Activated CD8-positive, alpha-beta memory T cell treated with anti-CD3 and anti-CD28 coated beads, Interleukin-2, amount 50 U/mL, for 4 hours (primary cell): ENCODE data around the gene DUS4L.

Source experiments
- DNase-seq: peaks from one replicate; pipeline ENCODE4 v3.0.0-alpha.2; 2020

Gene DUS4L

DNA sequence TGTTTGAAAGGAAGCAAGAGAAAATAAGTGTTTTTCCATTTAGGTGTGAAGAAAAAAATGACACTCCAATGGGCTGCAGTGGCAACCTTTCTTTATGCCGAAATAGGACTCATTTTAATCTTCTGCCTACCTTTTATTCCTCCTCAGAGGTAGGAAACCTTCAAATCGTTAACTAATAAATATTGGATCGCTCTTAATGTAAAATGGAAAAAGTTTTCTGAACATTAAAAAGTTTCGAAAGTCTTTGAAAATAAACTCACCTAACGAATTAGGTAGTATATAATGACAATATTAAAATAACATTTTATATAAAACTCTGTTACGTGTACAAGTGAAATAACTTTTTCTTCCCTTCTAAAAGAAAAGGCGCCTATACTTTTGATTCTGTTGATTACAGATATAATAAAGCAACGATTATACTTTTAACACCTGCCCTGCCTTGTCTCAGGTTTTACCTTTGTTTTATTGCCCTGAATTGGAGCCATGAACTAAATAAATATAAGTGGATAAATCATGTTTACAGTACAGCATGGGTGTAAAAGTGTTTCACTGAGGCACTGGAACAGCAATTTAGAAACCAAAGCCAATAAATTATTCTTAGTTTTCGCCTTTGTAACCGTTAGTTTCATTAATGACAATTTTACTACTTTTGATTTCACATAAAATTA, 17.1 kb downstream of the DUS4L start:
- no peak for DNase-seq

DNA sequence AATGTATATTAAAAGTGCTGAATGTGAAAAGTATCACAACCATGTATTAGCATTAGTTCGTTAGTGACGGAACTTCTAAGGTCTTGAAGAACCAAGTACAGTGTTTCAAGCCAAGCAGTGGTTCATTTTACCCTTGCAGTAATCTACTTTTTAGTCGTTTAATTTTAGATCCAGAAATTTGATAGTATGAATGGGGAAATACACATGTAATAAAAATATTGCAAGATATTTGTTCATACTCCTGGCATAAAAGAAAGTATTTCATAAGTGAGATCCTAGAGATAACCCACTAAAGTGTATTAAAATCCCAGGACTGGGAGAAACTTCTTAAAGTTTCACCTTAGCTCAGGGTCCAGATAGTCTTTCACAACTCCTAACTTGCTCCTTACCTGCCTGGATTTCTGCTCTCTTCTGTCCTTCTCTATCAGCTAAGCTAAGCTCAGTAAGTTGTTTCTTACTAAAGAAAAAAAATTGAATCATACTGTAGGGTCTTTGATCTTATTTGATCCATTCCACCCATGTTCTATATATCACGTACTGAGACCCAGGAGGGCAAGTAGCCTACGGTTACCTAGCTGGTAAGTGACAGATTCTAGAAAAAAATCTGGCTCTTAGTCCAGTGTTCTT, 17.7 kb downstream of the DUS4L start:
- no peak for DNase-seq

DNA sequence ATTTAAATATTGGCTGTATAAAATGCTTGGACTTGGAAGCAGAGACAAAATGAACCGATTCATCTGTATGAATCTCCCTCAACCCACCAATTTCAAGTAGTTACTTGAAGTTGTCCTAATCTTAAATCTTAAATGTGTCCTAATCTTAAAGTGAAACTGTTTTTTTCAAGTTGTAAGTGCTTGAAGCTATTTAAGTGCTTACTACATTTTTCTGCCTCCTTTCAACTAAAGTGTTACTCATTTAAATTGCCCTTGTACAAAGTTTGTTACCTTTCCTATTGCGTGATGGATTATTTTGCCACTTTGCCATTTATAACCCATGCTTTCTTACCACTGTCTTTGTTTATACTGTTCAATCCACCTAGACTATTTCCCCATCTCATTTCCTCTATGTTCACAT, 19.1 kb downstream of the DUS4L start:
- no peak for DNase-seq

DNA sequence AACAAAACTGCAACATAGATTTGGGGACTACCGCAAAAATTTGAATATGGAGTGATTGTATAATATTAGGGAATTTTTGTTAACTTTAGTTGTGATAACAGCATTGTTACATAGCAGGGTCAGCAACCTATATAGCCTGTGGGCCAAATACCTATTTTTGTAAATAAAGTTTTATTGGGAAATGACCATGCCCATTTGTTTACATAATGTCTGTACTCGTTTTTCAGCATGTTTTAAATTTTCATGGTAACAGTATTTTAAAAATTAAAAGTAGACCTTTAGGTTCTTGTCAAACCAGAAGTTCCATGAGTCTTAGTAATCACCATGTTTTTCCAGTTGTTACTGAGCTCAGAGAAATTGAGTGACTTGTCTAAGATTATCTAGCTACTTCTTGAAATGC, 20.9 kb downstream of the DUS4L start:
- no peak for DNase-seq

DNA sequence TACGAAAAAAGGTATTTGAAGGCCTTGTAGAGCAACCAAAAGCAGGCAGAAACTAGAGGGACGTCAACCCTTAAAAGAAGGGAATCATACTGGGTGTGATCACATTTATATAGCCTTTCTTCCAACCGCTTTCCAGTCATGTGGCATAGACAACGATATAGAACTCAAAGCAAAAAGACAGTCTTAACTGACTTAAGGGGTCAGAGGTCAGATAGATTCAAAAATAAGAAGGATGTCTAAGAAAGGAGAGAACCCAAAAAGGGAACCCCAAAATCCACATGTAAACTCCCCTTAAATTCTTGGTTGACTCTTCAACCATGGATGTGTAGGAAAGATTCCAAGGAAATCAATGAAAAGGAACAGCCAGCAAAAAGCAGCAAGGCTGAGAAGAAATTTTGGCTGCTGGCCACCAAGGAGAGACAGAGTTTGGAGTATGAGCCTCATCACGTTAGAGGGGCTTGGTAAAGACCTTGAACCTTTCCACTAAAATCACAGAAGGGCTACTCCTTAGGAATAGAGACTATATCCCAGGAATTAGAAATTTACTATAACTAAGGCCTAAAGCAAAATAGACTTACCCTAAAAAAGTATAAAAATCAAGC, 24.9 kb downstream of the DUS4L start:
- DNase-seq = no peak

DNA sequence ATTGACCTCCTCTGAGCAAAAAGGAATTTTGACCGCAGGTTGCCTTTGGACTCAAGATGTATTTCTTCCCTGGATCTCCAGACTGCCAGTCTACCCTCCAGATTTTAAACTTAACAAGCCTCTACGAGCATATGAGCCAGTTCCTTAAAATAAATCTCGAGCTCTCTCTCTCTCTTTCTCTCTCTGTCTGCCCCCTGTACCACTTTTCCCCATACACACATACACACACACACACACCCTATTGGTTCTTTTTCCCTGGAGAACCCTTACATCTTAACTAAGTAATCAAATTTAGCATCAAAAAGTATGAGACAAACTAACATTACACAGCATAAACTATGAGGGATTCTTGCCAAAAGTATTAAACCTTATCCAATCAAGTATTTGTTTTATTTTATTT, 27.6 kb downstream of the DUS4L start:
- no peak for DNase-seq

DNA sequence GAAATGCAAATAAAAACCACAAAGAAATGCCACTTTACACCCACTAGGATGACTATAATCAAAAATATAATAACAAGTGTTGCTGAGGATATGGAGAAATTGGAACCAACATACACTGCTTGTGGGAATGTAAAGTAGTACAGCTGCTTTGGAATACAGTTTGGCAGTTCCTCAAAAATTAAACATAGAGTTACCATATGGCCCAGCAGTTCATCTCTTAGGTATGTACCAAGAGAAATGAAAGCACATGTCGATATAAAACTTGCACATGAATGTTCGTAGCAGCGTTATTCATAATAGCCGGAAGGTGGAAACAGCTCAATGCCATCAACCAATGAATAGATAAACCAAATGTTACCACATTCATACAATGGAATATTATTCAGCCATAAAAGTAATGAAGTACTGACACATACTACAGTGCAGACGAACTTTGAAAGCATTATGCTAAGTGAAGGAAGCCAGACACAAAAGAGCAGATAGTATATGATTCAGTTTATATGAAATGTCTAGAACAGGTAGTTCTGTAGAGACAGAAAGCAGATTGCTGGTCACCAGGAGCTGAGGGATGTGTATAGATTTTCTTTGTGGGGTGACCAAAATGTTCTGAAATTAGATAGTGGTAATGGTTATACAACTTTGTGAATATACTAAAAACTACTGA, 28.7 kb downstream of the DUS4L start:
- no peak for DNase-seq

DNA sequence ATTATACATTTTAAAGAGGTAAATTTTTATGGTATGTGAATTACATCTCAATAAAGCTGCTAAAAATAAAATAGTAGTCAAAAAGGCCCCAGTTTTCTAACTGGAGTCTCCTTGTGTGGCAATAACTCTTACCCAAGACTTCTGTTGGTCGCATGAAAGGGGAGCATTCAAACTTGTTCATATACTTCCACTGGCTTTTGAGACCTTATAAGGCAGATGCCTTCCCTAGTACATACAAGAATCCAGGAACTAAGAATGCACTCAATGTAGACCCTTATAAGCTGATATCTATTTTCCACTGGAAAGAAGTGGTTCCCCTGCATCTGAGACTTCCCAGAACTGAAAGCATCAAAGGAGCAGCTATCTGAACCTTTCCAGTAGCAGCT, 29.2 kb downstream of the DUS4L start:
- DNase-seq = no peak

DNA sequence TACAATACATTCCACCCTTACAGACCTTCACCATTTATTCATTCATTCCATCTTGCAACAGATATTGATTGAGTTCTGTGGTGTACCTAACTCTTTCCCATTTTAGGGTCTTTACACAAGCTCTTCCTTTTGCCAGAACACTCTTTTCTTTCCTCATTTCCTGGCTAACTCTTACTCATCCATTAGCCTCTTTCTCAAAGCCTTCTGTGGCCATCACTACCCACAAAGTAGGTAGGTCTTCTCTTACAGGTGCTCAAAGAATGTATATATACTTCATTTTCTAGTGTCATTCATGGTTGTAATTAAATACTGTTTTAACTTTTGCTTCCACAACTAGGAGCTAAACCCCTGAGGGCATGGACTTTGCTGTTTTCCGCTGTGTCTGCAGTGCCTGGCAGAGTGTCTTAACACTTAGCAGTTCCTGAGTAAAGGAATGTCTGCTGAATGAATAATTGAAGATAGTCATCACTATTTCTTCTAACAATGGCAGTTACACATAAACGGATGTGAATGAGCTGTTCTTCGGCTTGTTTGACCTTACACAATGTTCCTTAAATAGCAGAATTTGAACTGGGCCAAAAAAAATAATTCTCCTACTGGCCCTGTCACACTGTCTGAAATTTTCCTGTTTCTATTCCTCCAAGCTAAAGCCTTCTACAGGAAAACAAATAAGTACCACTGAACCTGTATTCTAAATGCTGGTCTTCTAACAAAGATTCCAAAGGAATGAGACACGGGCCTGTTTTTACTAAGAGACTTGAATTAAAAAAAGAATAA, 31.4 kb downstream of the DUS4L start:
- DNase-seq = no peak

DNA sequence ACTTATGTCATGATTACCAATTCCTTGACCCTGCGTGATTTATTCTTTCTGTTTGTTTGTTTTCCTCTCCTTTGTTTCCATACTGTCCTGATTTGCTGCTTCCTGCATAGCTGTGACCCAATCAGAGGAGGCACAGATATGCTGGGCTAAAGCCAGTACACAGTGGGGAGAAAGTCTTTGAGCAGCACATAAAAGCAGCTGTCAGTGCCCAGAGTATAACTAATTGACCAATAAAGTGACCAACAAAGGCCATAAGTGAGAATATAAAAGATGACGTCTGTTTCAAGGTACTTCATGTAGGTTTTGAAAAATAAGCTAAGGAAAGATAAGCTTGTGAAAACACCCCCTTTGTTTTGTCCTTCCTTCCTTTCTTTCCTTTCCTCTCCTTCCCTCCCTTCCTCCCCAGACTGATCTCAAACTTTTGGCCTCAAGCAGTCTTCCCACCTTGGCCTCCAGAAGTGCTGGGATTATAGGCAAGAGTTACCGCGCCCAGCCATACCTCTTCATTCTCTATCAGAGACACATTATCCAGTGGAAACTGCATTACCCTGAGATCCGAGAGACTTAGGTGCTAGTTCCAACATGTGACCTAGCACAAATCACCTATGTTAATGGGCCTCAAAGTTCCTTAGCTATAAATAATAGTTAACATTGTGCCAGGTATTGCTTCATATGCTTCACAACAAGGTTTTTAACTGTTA, 33.3 kb downstream of the DUS4L start:
- no peak for DNase-seq

DNA sequence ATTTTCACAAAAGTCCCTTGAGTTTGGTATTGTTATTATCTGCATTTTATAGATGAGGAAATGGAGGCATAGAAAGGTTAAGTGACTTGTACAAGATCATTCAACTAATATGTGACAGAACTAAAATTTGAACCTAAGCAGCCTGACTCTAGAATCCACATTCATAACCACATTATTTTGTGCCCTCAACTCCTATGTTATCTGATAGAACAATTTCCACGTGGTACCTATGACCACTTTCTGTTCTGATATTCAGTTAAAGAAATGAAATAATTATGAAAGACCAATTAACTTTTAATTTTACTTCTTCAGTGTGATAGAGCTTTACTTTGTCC, 33.8 kb downstream of the DUS4L start:
- no peak for DNase-seq

DNA sequence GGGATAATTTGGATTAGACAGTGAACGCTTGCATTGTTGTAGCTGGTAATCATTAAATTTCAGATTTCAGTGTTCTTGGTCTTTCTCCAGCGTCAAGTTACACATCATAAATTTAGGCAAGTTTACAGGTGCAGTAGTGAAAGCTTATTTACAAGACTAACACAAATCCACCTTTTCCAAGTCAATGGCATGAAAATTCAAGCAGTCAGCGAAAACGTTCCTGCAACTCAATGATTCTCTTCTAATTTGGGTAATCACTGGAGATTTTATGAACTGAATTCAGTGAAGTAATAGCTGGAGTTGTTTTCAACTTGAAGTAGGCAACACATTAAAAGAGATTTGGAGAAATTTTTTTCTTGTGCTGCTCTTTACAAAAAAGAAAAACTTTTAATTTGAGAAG, 34.2 kb downstream of the DUS4L start:
- no peak for DNase-seq

DNA sequence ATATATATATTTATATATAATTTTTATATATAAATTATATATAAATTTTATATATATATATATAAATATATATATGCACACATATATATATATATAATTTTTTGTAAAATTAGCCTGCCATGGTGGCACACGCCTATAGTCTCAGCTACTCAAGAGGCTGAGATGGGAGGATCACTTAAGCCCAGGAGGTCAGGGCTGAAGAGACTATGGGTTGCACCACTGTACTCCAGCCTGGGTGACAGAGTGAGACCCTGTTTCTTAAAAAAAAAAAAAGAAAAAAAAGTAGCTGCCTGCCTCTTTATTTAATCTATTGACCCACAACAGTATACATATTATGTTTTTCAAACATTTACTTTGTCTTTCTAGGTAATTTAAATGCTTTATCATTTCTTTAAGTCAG, 35.5 kb downstream of the DUS4L start:
- no peak for DNase-seq

DNA sequence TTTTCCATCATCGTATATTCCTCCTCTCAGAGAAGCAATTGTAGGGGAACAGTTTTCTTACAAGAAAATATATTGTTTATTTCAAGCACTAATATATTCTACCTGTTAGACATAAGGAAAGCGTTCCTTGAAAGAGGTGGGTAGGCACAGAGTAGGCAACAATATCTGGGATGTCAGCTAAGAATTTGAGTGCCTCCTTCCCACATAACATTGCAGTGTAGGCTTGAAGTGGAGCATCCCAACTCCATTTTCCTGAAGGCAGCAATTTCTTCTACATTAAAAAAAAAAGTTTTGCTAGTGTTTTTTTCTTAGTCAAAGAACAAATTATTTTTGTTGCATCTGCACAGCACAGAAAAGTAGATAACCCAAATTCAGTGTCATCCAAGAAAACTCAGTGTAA, 37.0 kb downstream of the DUS4L start:
- no peak for DNase-seq

DNA sequence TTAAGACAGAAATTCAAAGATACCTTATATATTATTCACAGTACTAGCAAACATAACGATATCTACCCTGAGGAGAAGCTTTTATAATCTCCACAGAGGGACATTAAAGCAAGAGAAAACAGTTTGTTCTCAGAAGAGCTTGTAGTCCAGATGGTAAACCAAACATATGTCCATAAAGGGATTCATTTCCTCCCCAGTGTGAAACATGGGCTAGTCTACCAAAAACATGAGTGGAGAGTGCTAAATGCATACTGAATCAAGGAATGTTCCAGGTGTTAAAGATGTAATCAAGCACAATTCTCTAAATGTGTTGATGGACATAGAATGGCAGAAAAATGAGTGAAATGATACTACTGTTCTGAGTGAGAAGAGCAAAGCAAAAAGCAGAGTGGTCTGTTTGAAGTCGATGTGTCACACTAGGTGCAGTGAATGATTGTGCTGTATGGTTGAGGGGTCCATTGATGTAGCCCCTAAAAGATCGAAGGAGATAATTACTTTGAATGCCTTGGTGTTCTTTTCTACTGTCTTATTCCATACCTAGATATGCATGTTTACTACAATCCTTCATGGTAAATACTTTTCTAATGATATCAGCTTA, 41.5 kb downstream of the DUS4L start:
- no peak for DNase-seq

DNA sequence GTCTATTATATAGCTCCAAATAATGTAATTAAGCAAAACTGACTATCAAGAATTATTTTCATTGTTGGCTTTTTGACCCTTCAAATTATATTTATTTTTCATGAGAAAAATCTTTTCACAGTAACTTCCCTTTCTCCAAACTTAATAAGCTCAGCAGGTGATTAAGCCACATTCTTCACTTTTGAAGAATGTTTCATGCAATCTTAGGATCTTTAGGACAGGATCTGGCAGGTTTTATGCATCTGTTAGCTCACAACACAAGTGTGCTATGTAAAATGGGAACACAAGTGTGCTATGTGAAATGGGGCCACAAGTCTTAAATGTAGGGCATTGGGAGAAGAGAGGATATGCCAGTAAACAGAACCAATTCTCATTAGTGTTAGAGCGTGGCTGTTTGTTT, 42.5 kb downstream of the DUS4L start:
- DNase-seq = no peak

DNA sequence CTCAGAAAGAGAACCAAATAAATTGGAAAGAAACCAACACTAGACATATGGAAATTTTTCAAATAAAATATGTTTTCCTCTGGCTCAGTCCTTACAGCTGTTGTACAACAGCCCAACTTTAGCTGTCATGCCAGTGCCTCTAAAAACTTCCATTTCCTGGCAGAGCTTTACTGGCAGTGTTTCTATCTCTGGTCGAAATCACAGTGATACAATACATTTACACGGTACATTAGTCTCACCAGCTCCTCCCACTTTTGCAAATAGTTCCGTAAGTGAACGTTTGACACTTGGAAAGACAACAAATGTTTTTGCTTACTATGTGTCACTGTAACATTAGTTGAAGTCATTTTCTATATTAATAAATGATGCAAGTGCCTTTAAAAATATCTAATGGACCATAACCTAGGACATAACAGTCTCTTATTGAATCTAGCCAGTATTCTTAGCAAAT, 46.1 kb downstream of the DUS4L start:
- no peak for DNase-seq

DNA sequence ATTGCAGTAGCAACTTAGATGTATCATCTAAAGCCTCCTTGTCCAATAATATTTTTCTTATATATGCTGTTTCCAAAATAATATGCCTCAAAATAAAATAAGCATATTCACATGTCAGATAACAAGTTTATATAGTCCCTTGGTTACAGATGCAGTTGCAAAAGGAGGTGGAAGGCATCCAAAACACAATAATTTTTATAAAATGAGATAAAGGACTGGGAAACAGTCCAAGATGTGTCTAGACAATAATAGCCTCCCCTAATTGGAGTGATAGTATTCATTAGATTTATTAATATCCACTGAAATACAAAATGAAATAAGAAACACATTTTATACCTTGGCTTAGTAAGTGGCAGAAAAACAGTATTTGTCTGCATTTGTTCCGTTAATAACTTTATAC, 46.6 kb downstream of the DUS4L start:
- no peak for DNase-seq

DNA sequence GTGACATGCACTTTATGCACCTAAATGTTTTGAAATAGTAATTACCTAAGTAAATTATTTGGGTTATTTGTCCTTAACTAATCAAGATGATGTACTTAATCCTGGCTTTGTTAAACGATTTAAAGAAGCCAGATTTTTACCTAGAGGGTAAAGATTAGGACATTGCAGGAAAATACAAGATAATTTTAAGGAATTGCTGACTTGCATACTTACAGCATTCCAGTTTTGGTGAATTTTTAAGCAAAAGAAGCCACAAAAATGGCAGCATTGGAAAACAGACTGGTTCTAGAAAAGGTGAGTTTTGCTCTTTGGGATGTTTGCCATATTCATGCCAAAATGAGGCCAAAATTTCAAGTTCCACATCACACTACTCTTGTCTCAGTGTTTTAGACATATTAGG, 49.7 kb downstream of the DUS4L start:
- DNase-seq = no peak

DNA sequence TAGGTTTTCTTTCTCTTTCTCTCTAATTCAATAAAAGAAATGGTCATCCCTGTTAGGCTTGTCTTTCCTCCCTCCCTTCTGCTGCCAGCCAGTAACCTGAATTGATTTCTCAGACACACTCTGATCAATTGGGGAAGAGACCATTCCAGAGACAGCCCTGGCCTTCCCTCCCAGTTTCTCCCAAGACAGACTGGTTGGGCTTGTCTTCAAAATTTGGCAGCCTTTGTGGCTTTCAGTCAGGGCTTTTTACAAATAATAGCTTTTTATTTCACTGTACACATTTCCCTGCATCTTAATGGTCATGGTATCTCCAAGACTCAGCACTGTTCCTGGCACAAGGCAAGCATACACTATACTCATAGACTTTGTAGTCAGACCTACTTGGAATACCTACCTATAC, 50.2 kb downstream of the DUS4L start:
- no peak for DNase-seq

DNA sequence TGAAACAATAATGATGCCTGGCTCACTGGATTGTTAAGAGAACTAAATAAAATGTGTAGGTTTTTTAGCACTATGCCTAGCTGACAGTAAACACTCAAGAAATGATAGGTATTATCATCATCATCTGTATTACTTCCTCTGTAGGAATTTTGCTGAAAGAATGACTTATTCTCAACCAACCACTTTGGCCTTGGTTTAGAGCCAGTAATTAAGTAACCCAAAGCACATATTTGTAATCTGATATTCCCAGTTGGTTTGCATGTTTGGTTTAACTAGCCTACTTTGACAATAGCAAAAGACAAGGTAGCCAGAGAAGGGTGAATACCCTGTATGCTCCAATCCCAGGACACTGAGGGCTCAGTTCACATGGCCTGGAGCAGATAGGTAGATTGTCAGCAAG, 50.7 kb downstream of the DUS4L start:
- no peak for DNase-seq

DNA sequence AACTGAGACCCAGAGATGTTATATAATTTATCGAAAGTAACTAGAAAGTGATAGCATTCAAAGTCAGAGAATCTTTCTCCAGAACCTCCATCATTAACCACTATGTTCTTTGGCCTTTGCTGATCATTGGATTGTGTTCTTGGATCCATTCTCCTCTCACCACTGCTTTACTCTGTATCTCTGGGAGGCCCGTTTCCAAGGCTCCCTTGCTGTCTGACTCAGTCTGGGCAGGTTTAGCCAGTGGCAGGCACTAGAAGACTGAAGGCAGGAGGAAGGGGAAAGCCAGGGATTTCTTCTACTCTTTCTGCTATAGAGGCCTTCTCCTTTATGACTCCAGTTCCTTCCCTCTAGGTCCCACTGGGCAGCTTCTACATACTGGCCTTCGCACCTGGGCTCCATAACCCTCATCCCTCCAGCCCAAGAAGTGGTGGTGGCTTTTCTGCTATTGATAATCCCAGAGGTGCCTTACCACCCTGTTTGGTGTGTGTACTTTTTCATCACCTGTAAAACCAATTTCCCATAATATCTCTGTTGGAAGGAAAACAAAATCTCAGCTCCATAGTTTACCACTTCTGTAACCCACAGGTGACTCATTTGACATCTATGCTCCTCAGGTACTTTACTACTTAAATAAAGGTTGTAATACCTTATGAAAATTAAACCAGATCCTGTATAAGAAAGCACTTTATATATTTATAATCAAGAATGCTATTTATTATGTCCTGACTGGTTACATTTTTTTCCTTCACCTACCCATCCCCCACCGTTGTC, 52.3 kb downstream of the DUS4L start:
- DNase-seq = no peak
